Endothelial cell of hepatic sinusoid (primary cell): ENCODE measurements around the gene METTL5.
"Not testable (repeated sequence)": the region's sequence is repeated elsewhere in the genome, so short reads cannot be mapped to it uniquely, and the experiment has no call there.

ENCODE experiments used
- in situ Hi-C: cut with HindIII; loops from 2 replicates; pipeline ENCODE4 v1.10.0; 2017; ENCODE audit warnings: low sequenced_read_pairs

The METTL5 gene

GRCh38 chr2:169834401-169834800 lies 9.7 kb upstream of the METTL5 start:
- in situ Hi-C loops: no loop called here

- in situ Hi-C loops: no loop called here
Measured at GRCh38 chr2:169828141-169828811, 3.6 kb upstream of the METTL5 start.

- in situ Hi-C loops: no loop called here
Measured at GRCh38 chr2:169827272-169828140, 2.8 kb upstream of the METTL5 start, which contains the start of gene UBR3. TSS of gene UBR3 (plus strand) at chr2:169827454. CDS start at chr2:169827508, 54 bp downstream.

GRCh38 chr2:169823996-169824372 lies 721 bp downstream of the METTL5 start:
- in situ Hi-C loops: no loop called here

GRCh38 chr2:169822785-169823392 lies 1.8 kb downstream of the METTL5 start:
- in situ Hi-C loops: no loop called here

GRCh38 chr2:169822036-169822435 lies 2.7 kb downstream of the METTL5 start:
- in situ Hi-C loops: no loop called here

GRCh38 chr2:169820101-169820500 lies 4.6 kb downstream of the METTL5 start:
- in situ Hi-C loops: not testable (repeated sequence)

GRCh38 chr2:169819106-169819505 lies 5.6 kb downstream of the METTL5 start:
- in situ Hi-C loops: no loop called here

GRCh38 chr2:169818241-169818640 lies 6.5 kb downstream of the METTL5 start:
- in situ Hi-C loops: no loop called here

- in situ Hi-C loops: not testable (repeated sequence)
Measured at GRCh38 chr2:169817369-169817768, 7.3 kb downstream of the METTL5 start.

GRCh38 chr2:169816961-169817360 lies 7.7 kb downstream of the METTL5 start:
- in situ Hi-C loops: not testable (repeated sequence)

GRCh38 chr2:169815849-169816248 lies 8.9 kb downstream of the METTL5 start:
- in situ Hi-C loops: no loop called here

- in situ Hi-C loops: no loop called here
Measured at GRCh38 chr2:169808221-169808620, 16.5 kb downstream of the METTL5 start.

- in situ Hi-C loops: no loop called here
Measured at GRCh38 chr2:169806586-169806985, 18.1 kb downstream of the METTL5 start.

- in situ Hi-C loops: loop anchor here (5.0 kb wide), 1 partner anchor 71 kb away; the partner anchor contains the start of gene KLHL23
Measured at GRCh38 chr2:169803480-169803879, 21.2 kb downstream of the METTL5 start.

GRCh38 chr2:169798718-169799592 lies 25.8 kb downstream of the METTL5 start, which contains the start of gene SSB:
TSS of gene SSB (plus strand) at chr2:169798871. CDS start at chr2:169800961, 2,090 bp downstream.
- in situ Hi-C loops: no loop called here

GRCh38 chr2:169798397-169798717 lies 26.3 kb downstream of the METTL5 start:
- in situ Hi-C loops: no loop called here

GRCh38 chr2:169797601-169798000 lies 27.1 kb downstream of the METTL5 start:
- in situ Hi-C loops: no loop called here

GRCh38 chr2:169796441-169796840 lies 28.3 kb downstream of the METTL5 start:
- in situ Hi-C loops: no loop called here

- in situ Hi-C loops: no loop called here
Measured at GRCh38 chr2:169795181-169795580, 29.5 kb downstream of the METTL5 start.

- in situ Hi-C loops: no loop called here
Measured at GRCh38 chr2:169790581-169790980, 34.1 kb downstream of the METTL5 start.
